BE2C (cell line): ENCODE results near the gene TEKTIP1.
A peak's percentile ranks its signal among the peaks of the same experiment; 100 is the strongest.
"Not testable (repeated sequence)": the region's sequence is repeated elsewhere in the genome, so short reads cannot be mapped to it uniquely, and the experiment has no call there.

Experiments used
- DNase-seq: peaks from one replicate; pipeline ENCODE4 v3.0.0-alpha.2; 2020
- H3K27me3 ChIP-seq: fragments of 250-450 bp; sonication (Bioruptor Pico); 2 replicates; pipeline ENCODE4 v1.5.1; 2020; ENCODE audit warnings: mild to moderate bottlenecking
- H3K36me3 ChIP-seq: fragments of 250-450 bp; sonication (Bioruptor Pico); 2 replicates; pipeline ENCODE4 v1.5.1; 2020; ENCODE audit warnings: mild to moderate bottlenecking
- H3K4me1 ChIP-seq: fragments of 250-450 bp; sonication (Bioruptor Pico); 2 replicates; pipeline ENCODE4 v1.5.1; 2020
- H3K4me3 ChIP-seq: 2 replicates; pipeline ENCODE4 v1.5.1; 2011; ENCODE audit warnings: low read depth, low read length
- H3K9me3 ChIP-seq: fragments of 250-450 bp; sonication (Bioruptor Pico); 2 replicates; pipeline ENCODE4 v1.5.1; 2020
- TF ChIP-seq, protein P1 (sequence below): IDR thresholded peaks from 2 replicates; pipeline ENCODE4 v1.5.1; 2012; ENCODE audit warnings: mild to moderate bottlenecking, low read depth, low read length

TEKTIP1 gene

DNA sequence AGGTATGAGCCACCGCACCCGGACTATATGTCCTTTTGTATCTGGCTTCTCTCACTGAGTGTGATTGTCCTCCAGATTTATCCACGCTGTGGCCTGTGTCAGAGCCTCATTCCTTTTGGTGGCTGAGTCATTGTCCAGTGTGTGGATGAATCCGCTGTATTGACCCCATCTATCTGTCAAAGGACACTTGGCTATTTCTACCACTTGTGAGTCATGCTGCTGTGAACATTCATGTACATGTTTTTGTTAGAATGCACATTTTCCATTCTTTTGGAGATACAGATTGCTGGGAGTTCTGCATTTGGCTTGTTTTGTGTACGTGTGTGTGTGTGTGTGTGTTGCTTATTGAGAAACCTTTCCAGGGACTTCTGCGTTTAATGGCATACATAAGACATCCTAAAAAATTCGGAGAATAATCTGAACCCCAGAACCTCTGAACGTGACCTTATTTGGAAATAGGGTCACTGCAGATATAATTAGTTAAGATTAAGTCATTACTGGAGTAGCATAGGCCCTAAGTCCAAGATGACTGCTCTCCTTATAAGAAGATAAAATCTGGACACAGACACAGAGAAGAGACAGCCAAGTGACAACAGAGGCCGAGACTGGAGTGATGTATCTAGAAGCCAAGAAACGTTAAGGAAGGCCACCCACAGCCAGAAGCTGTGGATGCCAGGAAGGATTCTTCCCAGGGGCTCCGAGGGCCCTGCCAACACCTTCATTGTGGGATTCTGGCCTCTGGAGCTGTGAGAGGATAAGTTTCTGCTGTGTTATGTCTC is 41.4 kb downstream of the TEKTIP1 start:
- Histone ChIP-seq H3K36me3 (peaks cover 1% of the 10 kb centered on the region; the same call in 1 of the 2 replicates), H3K9me3 (no peaks in the 10 kb centered on the region), H3K4me3 (no peak overlapping the region), H3K4me1 (peaks cover 10% of the 10 kb centered on the region), H3K27me3 (peaks cover 20% of the 10 kb centered on the region)
- DNase-seq: no peak
- TF ChIP-seq, protein P1, sequence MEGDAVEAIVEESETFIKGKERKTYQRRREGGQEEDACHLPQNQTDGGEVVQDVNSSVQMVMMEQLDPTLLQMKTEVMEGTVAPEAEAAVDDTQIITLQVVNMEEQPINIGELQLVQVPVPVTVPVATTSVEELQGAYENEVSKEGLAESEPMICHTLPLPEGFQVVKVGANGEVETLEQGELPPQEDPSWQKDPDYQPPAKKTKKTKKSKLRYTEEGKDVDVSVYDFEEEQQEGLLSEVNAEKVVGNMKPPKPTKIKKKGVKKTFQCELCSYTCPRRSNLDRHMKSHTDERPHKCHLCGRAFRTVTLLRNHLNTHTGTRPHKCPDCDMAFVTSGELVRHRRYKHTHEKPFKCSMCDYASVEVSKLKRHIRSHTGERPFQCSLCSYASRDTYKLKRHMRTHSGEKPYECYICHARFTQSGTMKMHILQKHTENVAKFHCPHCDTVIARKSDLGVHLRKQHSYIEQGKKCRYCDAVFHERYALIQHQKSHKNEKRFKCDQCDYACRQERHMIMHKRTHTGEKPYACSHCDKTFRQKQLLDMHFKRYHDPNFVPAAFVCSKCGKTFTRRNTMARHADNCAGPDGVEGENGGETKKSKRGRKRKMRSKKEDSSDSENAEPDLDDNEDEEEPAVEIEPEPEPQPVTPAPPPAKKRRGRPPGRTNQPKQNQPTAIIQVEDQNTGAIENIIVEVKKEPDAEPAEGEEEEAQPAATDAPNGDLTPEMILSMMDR: no peak

DNA sequence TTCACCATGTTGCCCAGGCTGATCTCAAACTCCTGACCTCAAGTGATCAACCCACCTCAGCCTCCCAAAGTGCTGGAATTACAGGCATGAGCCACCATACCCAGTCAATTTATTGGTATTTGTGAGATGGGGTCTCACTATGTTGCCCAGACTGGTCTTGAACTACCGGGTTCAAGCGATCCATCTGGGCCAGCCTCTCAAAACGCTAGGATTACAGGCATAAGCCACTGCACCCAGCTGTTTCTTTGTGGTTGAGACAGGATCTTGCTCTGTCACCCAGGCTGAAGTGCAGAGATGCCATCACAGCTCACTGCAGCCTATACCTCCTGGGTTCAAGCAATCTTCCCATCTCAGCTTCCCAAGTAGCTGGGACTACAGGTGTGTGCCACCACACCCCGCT is 42.8 kb downstream of the TEKTIP1 start:
- DNase-seq: not testable (repeated sequence)

DNA sequence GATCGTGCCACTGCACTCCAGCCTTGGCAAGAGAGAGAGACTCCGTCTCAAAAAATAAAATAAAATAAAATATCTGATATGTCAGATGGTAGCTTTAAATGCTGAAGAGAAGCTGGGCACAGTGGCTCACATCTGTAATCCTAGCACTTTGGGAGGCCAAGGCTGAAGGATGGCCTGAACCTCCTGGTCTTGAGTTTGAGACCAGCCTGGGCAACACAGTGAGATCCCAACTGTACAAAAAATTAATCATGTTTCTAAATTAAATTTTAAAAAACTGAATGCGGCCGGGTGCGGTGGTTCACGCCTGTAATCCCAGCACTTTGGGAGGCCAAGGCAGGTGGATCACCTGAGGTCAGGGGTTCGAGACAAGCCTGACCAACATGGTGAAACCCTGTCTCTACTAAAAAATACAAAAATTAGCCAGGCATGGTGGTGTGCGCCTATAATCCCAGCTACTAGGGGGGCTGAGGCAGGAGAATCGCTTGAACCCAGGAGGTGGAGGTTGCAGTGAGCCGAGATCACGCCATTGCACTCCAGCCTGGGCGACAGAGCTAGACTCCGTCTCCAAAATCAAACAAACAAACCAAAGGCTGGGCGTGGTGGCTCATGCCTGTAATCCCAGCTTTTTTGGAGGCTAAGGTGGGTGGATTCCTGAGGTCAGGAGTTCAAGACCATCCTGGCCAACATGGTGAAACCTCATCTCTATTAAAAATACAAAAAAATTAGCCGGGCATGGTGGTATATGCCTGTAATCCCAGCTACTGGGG is 45.2 kb downstream of the TEKTIP1 start:
- H3K36me3 ChIP-seq, DNase-seq, H3K4me1 ChIP-seq, H3K9me3 ChIP-seq, H3K4me3 ChIP-seq: not testable (repeated sequence)
- peaks cover 45% of the 10 kb centered on the region for H3K27me3 ChIP-seq

More for the DNA sequence above, 42.8 kb downstream of the TEKTIP1 start:
- not testable (repeated sequence) for H3K9me3 ChIP-seq, H3K4me1 ChIP-seq, H3K4me3 ChIP-seq, H3K36me3 ChIP-seq
- H3K27me3 ChIP-seq: peaks cover 35% of the 10 kb centered on the region

DNA sequence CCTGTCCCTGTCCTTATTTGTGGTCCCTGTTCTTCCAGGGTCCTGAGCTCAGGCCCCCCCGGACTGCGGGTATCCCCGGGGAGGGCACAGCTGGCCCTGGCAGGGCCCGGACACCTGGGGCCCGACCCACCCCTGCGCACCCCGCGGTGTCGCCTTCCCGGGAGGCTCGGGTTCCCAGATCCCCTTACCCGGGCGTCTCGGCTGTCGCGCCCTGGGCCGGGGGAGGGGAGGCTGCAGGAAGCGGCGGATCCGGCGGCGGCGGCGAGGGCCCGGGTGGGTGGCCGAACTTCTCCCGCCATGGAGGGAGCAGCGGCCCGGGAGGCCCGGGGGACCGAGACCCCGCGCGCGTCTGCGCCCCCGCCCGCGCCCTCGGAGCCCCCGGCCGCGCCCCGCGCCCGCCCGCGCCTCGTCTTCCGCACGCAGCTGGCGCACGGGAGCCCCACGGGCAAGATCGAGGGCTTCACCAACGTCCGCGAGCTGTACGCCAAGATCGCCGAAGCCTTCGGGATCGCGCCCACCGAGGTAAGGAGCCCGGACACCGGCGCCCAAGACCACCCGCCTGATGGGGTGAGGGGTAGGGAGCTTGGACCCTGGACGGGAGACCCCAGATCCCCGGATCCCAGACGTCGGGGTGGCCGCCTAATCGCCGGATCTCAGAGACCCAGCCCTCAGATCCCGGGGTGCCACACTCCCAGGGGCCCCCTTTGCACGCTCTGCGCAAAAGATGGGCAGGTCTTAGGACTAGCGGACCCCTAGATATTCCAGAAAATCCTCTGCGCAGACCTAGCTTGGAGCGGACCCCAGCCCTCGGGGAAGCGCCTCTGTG is 46.5 kb downstream of the TEKTIP1 start, which contains the start of gene GIPC3:
Gene GIPC3 (plus strand): TSS at position 178 of the 826 bp plus-strand sequence. CDS start 120 bp downstream, at position 298.
- DNase-seq: no peak
- H3K36me3 ChIP-seq: no peaks in the 10 kb centered on the region
- peaks cover 46% of the 10 kb centered on the region for H3K27me3 ChIP-seq
- H3K9me3 ChIP-seq: no peaks in the 10 kb centered on the region; the same call in 1 of the 2 replicates
- TF ChIP-seq, protein P1: no peak
- no peaks in the 10 kb centered on the region; the same call in 1 of the 2 replicates for H3K4me1 ChIP-seq
- H3K4me3 ChIP-seq: no peak within 1 kb of the TSS

DNA sequence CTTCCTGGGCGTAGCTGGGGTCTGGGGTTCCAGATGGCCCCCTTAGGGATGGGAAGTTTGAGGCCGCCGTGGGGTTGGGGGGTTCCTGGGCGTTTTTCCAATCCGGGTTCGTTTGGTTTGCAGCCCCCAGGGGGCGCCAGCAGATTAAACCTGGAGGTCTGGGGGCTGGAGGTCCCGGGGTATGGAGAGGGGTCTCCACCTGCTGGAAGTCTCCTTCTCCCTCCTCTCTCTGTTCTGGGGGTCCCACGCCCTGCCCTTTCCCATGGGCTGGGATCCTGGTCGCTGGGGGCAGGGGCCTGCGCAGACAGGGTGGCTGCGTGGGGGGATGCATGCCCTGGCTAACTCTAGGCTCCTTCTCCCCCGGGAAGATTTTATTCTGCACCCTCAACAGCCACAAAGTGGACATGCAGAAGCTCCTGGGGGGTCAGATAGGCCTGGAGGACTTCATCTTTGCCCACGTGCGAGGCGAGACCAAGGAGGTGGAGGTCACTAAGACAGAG is 47.2 kb downstream of the TEKTIP1 start:
- TF ChIP-seq, protein P1: peak; percentile 65
- DNase-seq: peak; percentile 55
- H3K9me3 ChIP-seq: no peaks in the 10 kb centered on the region; the same call in 1 of the 2 replicates
- peaks cover 46% of the 10 kb centered on the region for H3K27me3 ChIP-seq
- no peaks in the 10 kb centered on the region for H3K4me1 ChIP-seq
- H3K36me3 ChIP-seq: no peaks in the 10 kb centered on the region
- H3K4me3 ChIP-seq: no peak overlapping the region

DNA sequence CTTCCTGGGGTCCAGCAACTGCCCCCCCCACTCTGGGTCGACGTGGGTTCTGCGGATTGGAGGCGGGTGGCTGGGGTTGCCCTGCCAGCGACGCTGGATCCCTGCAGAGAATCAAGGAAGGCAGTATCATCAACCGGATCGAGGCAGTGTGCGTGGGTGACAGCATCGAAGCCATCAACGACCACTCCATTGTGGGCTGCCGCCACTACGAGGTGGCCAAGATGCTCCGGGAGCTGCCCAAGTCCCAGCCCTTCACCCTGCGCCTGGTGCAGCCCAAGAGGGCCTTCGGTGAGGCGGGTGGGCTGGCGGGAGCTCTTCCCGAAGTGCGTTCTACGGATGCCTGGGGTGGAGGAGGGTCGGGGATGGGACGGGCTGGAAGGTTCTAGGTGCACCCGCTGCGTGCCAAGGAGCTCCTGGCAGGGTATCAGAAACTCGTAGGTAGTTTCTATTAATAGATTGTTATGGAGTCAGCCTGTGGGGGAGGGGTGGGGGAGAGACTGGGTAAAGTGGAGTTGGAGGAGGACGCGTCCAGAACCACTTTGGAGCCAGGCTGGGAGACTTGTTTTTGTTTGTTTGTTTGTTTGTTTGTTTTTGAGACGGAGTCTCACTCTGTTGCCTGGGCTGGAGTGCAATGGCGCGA is 47.9 kb downstream of the TEKTIP1 start:
- Histone ChIP-seq H3K27me3 (peaks cover 46% of the 10 kb centered on the region), H3K9me3 (no peaks in the 10 kb centered on the region; the same call in 1 of the 2 replicates), H3K4me3 (no peak overlapping the region), H3K4me1 (no peaks in the 10 kb centered on the region), H3K36me3 (no peaks in the 10 kb centered on the region)
- no peak for DNase-seq
- TF ChIP-seq, protein P1: no peak
